Activated naive CD4-positive, alpha-beta T cell treated with anti-CD3 and anti-CD28 coated beads, Interleukin-2, amount 50 U/mL, for 24 hours (primary cell): Measurements from ENCODE around the gene MAPK1.
"Not testable (repeated sequence)": the region's sequence is repeated elsewhere in the genome, so short reads cannot be mapped to it uniquely, and the experiment has no call there.

ENCODE experiments used
- H3K27ac Mint-ChIP-seq: one replicate; pipeline ENCODE4 v1.8.0; 2021; ENCODE audit warnings: mild to moderate bottlenecking, mixed read lengths
- H3K27me3 Mint-ChIP-seq: one replicate; pipeline ENCODE4 v1.8.0; 2021; ENCODE audit warnings: mixed read lengths
- H3K36me3 Mint-ChIP-seq: one replicate; pipeline ENCODE4 v1.8.0; 2021; ENCODE audit warnings: mixed read lengths
- H3K4me1 Mint-ChIP-seq: one replicate; pipeline ENCODE4 v1.8.0; 2021; ENCODE audit warnings: mixed read lengths
- H3K4me3 Mint-ChIP-seq: one replicate; pipeline ENCODE4 v1.8.0; 2021; ENCODE audit warnings: mild to moderate bottlenecking, mixed read lengths
- H3K9me3 Mint-ChIP-seq: one replicate; pipeline ENCODE4 v1.8.0; 2021; ENCODE audit warnings: mixed read lengths

The MAPK1 gene

DNA sequence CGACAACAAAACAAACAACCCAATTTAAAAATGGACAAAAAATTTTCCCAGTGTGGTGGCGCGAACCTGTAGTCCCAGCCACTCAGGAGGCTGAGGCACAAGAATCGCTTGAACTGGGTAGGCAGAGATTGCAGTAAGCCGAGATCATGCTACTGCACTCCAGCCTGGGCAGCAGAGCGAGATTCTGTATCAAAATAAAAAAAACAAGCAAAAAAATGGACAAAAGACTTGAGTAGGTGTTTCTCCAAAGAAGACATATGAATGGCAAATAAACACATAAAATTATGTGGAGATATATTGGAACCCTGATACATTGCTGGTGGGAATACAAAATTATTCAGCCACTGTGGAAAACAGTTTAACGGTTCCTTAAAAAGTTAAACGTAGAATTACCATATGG lies 27.4 kb upstream of the MAPK1 start:
- H3K27me3 Mint-ChIP-seq = no peaks in the 10 kb centered on the region

DNA sequence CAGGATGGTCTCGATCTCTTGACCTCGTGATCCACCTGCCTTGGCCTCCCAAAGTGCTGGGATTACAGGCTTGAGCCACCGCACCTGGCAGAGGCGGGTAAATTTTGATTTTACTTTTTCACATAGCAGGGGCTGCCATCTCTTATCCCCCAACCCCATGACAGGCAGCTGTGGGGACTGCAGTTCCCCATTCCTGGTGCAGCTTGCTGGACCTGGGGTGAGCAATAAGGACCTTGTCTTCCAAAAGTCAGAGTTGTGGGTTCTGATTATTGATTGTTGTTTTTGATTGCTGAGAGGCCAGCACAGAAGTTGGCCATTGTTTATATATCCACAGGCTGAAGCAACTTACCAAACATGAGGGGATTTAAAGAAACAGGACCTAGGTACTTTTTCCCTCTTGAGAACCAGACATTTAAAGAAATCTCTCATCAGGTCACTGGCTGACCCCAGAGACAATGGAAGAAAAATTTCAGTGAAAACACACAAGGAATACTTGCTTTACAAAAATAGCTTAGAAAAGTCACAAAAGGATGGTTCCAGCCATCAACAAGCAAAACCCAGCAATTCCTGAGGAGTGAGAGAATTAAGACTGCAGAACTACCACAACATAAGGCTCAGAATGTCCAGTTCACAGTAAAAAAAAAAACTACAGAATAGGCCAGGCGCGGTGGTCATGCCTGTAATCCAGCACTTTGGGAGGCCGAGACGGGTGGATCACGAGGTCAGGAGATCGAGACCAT lies 22.0 kb upstream of the MAPK1 start:
- Mint-ChIP-seq H3K27me3 (no peaks in the 10 kb centered on the region), H3K4me3 (no peak overlapping the region), H3K27ac (no peak overlapping the region), H3K36me3 (no peaks in the 10 kb centered on the region), H3K4me1 (no peaks in the 10 kb centered on the region), H3K9me3 (no peaks in the 10 kb centered on the region)

More for the DNA sequence above, 27.4 kb upstream of the MAPK1 start:
- no peak overlapping the region for H3K4me3 Mint-ChIP-seq
- no peak overlapping the region for H3K27ac Mint-ChIP-seq
- no peaks in the 10 kb centered on the region for H3K4me1 Mint-ChIP-seq
- H3K9me3 Mint-ChIP-seq = no peaks in the 10 kb centered on the region
- no peaks in the 10 kb centered on the region for H3K36me3 Mint-ChIP-seq

DNA sequence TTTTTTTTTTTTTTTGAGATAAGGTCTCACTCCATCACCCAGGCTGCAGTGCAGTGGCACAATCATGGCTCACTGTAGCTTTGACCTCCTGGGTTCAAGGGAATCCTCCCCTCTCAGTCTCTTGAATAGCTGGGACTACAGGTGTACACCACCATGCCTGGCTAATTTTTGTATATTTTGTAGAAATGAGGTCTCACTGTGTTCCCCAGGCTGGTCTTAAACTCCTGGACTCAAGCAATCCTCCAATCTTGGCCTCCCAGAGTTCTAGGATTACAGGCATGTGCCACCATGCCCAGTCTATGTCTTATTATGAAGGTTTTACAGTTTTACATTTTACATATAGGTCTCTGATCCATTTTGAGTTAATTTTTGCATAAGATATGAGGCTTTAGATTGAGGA lies 20.4 kb upstream of the MAPK1 start:
- H3K27me3 Mint-ChIP-seq = no peaks in the 10 kb centered on the region
- H3K27ac Mint-ChIP-seq = no peak overlapping the region
- H3K4me3 Mint-ChIP-seq = no peak overlapping the region
- H3K4me1 Mint-ChIP-seq = no peaks in the 10 kb centered on the region
- H3K36me3 Mint-ChIP-seq = no peaks in the 10 kb centered on the region
- H3K9me3 Mint-ChIP-seq = no peaks in the 10 kb centered on the region

DNA sequence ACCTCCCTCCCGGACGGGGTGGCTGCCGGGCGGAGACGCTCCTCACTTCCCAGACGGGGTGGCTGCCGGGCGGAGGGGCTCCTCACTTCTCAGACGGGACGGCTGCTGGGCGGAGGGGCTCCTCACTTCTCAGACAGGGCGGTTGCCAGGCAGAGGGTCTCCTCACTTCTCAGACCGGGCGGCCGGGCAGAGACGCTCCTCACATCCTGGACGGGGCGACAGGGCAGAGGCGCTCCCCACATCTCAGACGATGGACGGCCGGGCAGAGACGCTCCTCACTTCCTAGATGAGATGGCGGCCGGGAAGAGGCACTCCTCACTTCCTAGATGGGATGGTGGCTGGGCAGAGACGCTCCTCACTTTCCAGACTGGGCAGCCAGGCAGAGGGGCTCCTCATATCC lies 16.5 kb upstream of the MAPK1 start:
- not testable (repeated sequence) for H3K9me3 Mint-ChIP-seq, H3K27me3 Mint-ChIP-seq, H3K27ac Mint-ChIP-seq, H3K36me3 Mint-ChIP-seq, H3K4me3 Mint-ChIP-seq, H3K4me1 Mint-ChIP-seq

DNA sequence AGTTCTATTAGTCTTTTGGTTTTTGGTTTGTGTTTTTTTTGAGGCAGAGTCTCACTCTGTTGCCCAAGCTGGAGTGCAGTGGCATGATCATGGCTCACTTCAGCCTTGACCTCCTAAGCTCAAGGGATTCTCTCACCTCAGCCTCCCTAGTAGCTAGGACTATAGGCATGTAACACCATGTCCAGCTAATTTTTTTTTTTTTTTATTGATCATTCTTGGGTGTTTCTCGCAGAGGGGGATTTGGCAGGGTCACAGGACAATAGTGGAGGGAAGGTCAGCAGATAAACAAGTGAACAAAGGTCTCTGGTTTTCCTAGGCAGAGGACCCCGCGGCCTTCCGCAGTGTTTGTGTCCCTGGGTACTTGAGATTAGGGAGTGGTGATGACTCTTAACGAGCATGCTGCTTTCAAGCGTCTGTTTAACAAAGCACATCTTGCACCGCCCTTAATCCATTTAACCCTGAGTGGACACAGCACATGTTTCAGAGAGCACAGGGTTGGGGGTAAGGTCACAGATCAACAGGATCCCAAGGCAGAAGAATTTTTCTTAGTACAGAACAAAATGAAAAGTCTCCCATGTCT lies 15.4 kb upstream of the MAPK1 start:
- H3K9me3 Mint-ChIP-seq, H3K27ac Mint-ChIP-seq, H3K27me3 Mint-ChIP-seq, H3K36me3 Mint-ChIP-seq, H3K4me1 Mint-ChIP-seq, H3K4me3 Mint-ChIP-seq: not testable (repeated sequence)

DNA sequence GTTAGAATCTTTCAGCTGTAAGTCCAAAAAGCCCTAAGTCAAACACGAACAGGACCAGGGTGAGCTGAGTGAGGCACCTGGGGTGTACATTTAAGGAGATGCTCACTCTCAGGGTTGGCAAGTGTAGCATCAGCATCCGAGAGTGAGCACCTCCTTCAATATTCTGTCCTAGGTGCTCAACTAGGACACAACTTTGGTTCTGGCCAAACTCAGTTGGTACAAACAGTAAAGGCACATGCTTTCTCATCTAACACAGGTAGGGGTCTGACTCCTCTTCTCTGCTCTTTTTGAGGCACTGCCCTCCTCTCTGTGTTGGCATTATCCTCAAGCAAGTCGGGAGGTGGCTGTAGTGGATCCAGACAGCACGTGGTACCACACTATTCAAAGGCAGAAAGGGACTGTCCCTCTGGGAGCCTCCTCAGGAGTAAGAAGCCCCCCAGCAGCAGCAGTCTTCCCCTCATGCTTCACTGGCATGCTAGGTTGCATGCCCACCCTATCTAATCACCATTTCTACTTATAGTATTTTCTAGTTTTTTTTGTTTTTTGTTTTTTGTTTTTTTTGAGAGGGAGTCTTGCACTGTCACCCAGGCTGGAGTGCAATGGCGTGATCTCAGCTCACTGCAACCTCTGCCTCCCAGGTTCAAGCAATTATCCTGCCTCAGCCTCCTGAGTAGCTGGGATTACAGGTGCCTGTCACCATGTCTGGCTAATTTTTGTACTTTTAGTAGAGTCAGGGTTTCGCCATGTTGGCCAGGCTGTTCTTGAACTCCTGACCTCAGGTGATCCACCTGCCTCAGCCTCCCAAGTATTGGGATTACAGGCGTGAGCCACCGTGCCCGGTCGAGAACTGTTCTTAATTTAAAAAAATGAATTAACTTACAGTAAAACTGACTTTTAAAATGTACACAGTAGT lies 14.7 kb upstream of the MAPK1 start:
- no peak overlapping the region for H3K4me3 Mint-ChIP-seq
- no peak overlapping the region for H3K27ac Mint-ChIP-seq
- H3K4me1 Mint-ChIP-seq = peaks cover 1% of the 10 kb centered on the region
- H3K9me3 Mint-ChIP-seq = no peaks in the 10 kb centered on the region
- H3K36me3 Mint-ChIP-seq = no peaks in the 10 kb centered on the region
- no peaks in the 10 kb centered on the region for H3K27me3 Mint-ChIP-seq

DNA sequence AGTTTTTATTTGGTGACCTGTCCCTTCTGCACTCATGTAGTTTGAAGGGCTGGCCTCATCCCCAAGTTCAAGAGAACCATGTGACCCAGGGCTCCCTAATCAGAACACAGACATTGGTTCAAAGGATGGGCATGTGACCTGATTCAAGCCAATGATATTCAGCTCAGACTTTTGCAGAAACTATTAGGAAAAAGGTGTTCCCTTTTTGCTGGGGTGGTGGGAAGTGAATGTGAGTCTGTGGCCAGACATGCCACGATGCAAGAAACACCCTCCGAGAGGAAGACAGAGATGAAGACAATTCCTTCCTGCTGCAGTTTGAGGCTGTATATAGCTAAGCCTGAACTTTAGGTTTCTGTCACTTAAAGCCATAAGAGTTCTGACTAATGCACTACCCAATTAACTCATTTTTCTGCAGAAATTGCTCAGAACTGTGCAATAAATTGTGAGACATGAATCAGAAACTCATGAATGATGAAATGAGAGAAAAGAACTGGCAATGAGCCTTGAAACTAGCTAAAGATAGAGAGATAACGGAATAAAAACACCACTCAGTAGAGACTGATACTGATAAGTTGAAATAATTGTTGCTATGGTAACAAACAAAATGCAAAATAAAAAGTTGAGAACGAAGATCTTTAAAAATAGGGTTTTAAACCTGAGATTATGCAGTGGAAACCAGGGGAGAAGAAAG lies 9.2 kb upstream of the MAPK1 start:
- Mint-ChIP-seq H3K4me3 (peak overlapping the region; percentile 20), H3K27ac (peak overlapping the region; percentile 93), H3K27me3 (no peaks in the 10 kb centered on the region), H3K9me3 (no peaks in the 10 kb centered on the region), H3K4me1 (peaks cover 9% of the 10 kb centered on the region), H3K36me3 (no peaks in the 10 kb centered on the region)

DNA sequence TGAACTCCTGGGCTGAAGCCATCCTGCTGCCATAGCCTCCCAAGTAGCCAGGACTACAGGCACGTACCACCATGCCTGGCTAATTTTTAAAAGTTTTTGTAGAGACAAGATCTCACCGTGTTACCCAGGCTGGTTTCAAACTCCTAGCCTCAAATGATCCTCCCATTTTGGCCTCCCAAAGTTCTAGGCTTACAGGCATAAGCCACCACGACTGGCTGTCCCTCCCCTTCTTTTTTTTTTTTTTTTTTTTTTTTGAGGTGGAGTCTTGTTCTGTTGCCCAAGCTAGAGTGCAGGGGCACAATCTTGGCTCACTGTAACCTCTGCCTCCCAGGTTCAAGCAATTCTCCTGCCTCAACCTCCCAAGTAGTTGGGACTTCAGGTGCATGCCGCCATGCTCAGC lies 7.5 kb upstream of the MAPK1 start:
- not testable (repeated sequence) for H3K27ac Mint-ChIP-seq, H3K9me3 Mint-ChIP-seq, H3K27me3 Mint-ChIP-seq, H3K36me3 Mint-ChIP-seq, H3K4me1 Mint-ChIP-seq, H3K4me3 Mint-ChIP-seq

DNA sequence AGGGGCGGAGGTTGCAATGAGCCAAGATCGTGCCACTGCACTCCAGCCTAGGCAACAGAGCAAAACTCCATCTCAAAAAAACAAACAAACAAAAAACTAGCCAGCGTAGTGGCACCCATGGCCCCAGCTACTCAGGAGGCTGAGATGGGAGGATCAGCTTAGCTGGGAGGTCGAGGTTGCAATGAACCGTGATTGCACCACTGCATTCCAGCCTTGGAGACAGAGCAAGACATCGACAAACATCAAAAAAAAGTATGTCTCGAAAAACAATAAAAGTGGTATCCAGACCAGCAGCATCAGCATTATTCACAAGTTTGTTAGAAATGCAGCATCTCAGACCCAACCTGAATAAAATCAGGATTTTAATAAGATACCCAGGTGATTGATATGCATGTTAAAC lies 6.2 kb upstream of the MAPK1 start:
- Mint-ChIP-seq H3K36me3 (peaks cover 2% of the 10 kb centered on the region), H3K4me3 (no peak overlapping the region), H3K27ac (no peak overlapping the region), H3K4me1 (peaks cover 14% of the 10 kb centered on the region), H3K27me3 (no peaks in the 10 kb centered on the region), H3K9me3 (no peaks in the 10 kb centered on the region)

DNA sequence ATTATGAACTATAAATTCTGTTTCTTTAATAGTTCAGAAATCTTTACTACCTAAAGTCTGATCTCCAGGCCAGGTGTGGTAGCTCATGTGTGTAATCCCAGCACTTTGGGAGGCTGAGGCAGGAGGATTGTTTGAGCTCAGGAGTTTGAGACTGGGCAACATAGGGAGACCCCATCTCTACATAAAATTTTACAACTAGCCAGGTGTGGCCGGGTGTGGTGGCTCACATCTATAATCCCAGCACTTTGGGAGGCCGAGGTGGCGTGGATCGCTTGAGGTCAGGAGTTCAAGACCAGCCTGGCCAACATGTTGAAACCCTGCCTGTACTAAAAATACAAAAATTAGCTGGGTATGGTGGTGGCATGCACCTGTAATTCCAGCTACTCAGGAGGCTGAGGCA lies 5.3 kb upstream of the MAPK1 start:
- H3K27me3 Mint-ChIP-seq, H3K36me3 Mint-ChIP-seq, H3K27ac Mint-ChIP-seq, H3K4me3 Mint-ChIP-seq, H3K9me3 Mint-ChIP-seq: not testable (repeated sequence)
- peaks cover 22% of the 10 kb centered on the region for H3K4me1 Mint-ChIP-seq

DNA sequence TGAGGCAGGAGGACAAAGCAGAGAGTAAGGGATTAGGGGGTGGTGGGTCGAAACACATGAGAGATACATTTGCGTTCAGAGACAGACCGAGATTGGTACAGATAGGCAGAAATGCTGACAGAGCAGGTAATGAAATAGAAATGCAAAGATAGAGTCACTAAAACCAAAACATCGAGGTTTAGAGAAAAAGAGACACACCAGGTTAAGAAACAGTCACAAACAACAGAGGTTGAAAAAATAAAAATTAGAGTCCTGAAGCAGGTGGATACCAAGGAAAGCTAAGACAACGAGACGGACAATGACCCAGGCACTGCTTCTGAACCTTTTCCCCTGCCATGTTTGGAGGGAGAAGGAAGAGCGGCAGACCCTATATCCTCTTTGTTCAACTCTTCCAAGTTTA lies 1.2 kb upstream of the MAPK1 start:
- Mint-ChIP-seq H3K4me1 (peaks cover 40% of the 10 kb centered on the region), H3K9me3 (no peaks in the 10 kb centered on the region), H3K36me3 (peaks cover 6% of the 10 kb centered on the region), H3K27me3 (no peaks in the 10 kb centered on the region), H3K27ac (peak overlapping the region; percentile 95), H3K4me3 (peak overlapping the region; percentile 85)

DNA sequence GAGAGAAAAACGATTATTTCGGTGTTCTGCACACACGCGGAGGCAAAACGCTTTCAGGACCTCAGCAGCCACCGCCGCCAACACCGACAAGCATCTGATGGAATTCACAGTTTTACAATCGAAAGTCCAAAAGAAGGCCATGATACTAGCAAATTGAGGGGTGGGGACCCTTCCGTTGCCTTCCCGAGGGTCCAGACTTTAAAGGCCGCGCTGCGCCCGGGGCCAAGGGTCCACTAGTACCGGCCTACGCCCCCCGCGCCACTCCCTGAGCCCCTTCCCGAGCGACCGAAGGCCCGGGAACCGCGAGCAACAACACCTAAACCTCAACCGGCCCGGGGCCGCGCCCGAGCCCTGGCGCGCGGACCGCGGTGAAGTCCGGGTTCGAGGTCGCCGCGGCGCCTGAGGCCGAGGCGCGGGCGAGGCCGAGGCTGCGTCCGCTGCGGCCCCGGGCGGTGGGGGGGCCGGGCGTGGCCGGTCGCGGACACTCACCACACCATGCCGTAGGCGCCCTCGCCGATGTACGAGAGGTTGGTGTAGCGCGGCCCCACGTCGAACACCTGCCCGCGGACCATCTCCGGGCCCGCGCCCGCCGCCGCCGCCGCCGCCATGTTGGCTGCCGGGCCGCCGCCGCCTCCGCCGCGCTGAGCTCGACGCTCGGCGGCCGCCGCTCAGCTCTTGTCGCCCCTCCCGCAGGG lies 465 bp downstream of the MAPK1 start:
- Mint-ChIP-seq H3K27me3 (no peaks in the 10 kb centered on the region), H3K4me1 (peaks cover 53% of the 10 kb centered on the region), H3K9me3 (no peaks in the 10 kb centered on the region), H3K4me3 (peak overlapping the region; percentile 96), H3K27ac (peak overlapping the region; percentile 94), H3K36me3 (peaks cover 9% of the 10 kb centered on the region)

DNA sequence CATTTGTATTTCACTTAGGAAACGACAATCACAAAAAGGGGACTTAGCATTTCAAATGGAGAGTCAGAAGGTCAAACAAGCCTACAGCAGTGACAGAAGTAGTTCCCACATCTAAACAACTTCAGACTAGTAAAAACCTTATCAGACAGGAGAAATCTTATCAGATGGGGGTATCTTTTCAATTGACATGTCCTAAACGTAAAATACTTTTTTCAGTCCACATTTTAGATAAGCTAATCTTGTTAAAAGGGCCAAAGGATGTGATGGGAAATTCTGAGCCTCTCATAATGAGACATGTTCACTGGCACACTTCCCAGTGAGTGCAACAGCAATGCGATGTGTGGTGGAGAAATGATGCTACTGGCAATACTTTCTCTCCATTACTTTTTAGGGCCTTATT lies 2.4 kb downstream of the MAPK1 start:
- Mint-ChIP-seq H3K27me3 (no peaks in the 10 kb centered on the region), H3K36me3 (peaks cover 7% of the 10 kb centered on the region), H3K27ac (peak overlapping the region; percentile 55), H3K9me3 (no peaks in the 10 kb centered on the region), H3K4me3 (peak overlapping the region; percentile 96), H3K4me1 (peaks cover 73% of the 10 kb centered on the region)

DNA sequence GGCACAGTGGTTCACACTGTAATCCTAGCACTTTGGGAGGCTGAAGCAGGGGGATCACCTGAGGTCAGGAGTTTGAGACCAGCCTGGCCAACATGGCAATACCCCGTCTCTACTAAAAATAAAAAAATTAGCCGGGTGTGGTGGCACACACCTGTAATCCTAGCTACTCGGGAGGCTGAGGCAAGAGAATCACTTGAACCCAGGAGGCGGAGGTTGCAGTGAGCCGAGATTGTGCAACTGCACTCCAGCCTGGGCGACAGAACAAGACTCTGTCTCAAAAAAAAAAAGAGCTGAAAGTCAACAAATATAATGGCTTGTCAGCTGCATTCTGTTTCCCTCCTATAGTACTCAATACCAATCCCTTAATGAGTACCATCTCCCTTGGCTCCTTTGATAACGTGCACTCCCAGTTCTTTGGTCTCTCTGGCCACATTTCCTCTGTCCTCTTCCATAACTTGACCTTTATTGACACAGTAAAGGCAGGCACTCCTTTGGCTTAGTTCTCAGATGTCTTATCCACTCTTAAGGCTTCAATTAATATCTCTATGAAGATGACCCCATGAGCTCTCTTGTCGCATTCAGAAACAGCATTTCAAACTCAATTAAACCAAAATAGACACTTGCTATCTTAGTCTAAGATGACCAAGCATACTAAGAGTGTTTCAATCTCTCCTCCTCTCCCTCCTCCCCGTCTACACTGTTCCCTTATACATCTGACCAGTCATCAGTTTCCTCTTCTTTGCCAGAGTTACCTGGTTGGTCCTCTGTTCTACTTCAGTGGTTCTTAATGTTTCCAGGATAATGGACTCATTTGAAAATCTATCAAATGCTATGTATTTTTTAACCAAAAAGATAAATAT lies 4.8 kb downstream of the MAPK1 start:
- H3K4me1 Mint-ChIP-seq = peaks cover 84% of the 10 kb centered on the region
- H3K27me3 Mint-ChIP-seq = no peaks in the 10 kb centered on the region
- H3K27ac Mint-ChIP-seq = peak overlapping the region; percentile 60
- peaks cover 4% of the 10 kb centered on the region for H3K36me3 Mint-ChIP-seq
- H3K9me3 Mint-ChIP-seq = no peaks in the 10 kb centered on the region
- peak overlapping the region; percentile 23 for H3K4me3 Mint-ChIP-seq
